Naive thymus-derived CD4-positive, alpha-beta T cell (primary cell): Measurements from ENCODE around the gene RTP2. TPM values are rescaled to one million over a fixed set of nuclear protein-coding genes. Genes with fewer than 3 reads are reported as not detected.

Source experiments
- ATAC-seq: fragments of 150-1000 bp; cut with Tn5 transposase; 2 replicates; pipeline ENCODE4 v1.10.0; 2021; ENCODE audit warnings: mild to moderate bottlenecking, moderate library complexity
- CTCF ChIA-PET: fragments of 350-600 bp; sonication (Branson Sonifier 250); formaldehyde crosslinking; loops from one replicate; lab custom pipeline; 2021; ENCODE audit warnings: antibody characterized with exemption; lab: Charles Lee
- POLR2A ChIA-PET: fragments of 350-600 bp; sonication (Branson Sonifier 250); formaldehyde crosslinking; loops from one replicate; lab custom pipeline; 2021; ENCODE audit warnings: antibody characterized with exemption, inconsistent platforms; lab: Charles Lee
- DNase-seq, 9 donors: peaks; one replicate each; pipeline versions ENCODE4 v3.0.0 to v3.0.0-alpha.2; 2020 to 2022; ENCODE audit warnings: mixed read lengths in 1 of 9
- H3K27ac ChIP-seq: one replicate; pipeline ENCODE4 v1.7.0; 2013; ENCODE audit warnings: mild to moderate bottlenecking, low read depth, low read length, moderate library complexity
- H3K27me3 ChIP-seq, 2 donors: one replicate each; pipeline ENCODE4 v1.7.0; 2013; ENCODE audit warnings: low read length in 2 of 2, mild to moderate bottlenecking in 2 of 2, moderate library complexity in 2 of 2; ENCODE audit not compliant: control insufficient read depth in 2 of 2, insufficient read depth in 2 of 2
- H3K36me3 ChIP-seq, 3 experiments: 1 replicate in 2 of 3; 2 replicates in 1 of 3; pipeline ENCODE4 v1.7.0; 2013; ENCODE audit warnings: low read length in 3 of 3, mild to moderate bottlenecking in 3 of 3, moderate library complexity in 1 of 3; ENCODE audit not compliant: insufficient read depth in 3 of 3, control insufficient read depth in 2 of 3
- H3K4me1 ChIP-seq, 2 donors: one replicate each; pipeline ENCODE4 v1.7.0; 2013; ENCODE audit warnings: low read length in 2 of 2, mild to moderate bottlenecking in 2 of 2, moderate library complexity in 1 of 2; ENCODE audit not compliant: control insufficient read depth in 2 of 2, insufficient read depth in 2 of 2
- H3K4me3 ChIP-seq: 2 replicates; pipeline ENCODE4 v1.7.0; 2013; ENCODE audit warnings: mild to moderate bottlenecking, low read length
- H3K9me3 ChIP-seq, 3 experiments: 1 replicate in 2 of 3; 2 replicates in 1 of 3; pipeline ENCODE4 v1.7.0; 2013; ENCODE audit warnings: low read length in 3 of 3; ENCODE audit not compliant: control insufficient read depth in 2 of 3
- H3K27ac Mint-ChIP-seq, 9 donors: one replicate each; pipeline ENCODE4 v1.8.0; 2020 to 2022; ENCODE audit warnings: mixed read lengths in 9 of 9, mild to moderate bottlenecking in 8 of 9, moderate library complexity in 5 of 9, inconsistent platforms in 2 of 9
- H3K27me3 Mint-ChIP-seq, 5 donors: one replicate each; pipeline ENCODE4 v1.8.0; 2021 to 2022; ENCODE audit warnings: mixed read lengths in 5 of 5, mild to moderate bottlenecking in 1 of 5
- H3K36me3 Mint-ChIP-seq, 5 donors: one replicate each; pipeline ENCODE4 v1.8.0; 2020 to 2022; ENCODE audit warnings: mixed read lengths in 5 of 5, mild to moderate bottlenecking in 3 of 5, inconsistent platforms in 1 of 5
- H3K4me1 Mint-ChIP-seq, 7 donors: one replicate each; pipeline ENCODE4 v1.8.0; 2020 to 2022; ENCODE audit warnings: mixed read lengths in 7 of 7, mild to moderate bottlenecking in 3 of 7, inconsistent platforms in 1 of 7
- H3K4me3 Mint-ChIP-seq, 10 donors: one replicate each; pipeline ENCODE4 v1.8.0; 2020 to 2022; ENCODE audit warnings: mild to moderate bottlenecking in 10 of 10, mixed read lengths in 10 of 10, moderate library complexity in 6 of 10, inconsistent platforms in 2 of 10
- H3K9me3 Mint-ChIP-seq, 11 donors: one replicate each; pipeline ENCODE4 v1.8.0; 2020 to 2022; ENCODE audit warnings: mixed read lengths in 11 of 11, mild to moderate bottlenecking in 4 of 11, inconsistent platforms in 1 of 11, moderate library complexity in 1 of 11
- intact Hi-C, 2 donors: fragments of 100-400 bp; cut with micrococcal nuclease; formaldehyde crosslinking; loops; one replicate each; pipeline ENCODE4 v1.15.1; 2023
- polyA plus RNA-seq, 2 donors: library from polyadenylated mRNA; unstranded; fragments of 300-500 nt; fragmentation: Illumina TruSeq; gene quantifications; one replicate each; pipeline ENCODE4 v1.2.3, GENCODE V29; 2021
- total RNA-seq, 6 experiments: library from RNA in 5 of 6; stranded (reverse) in 5 of 6; gene quantifications; 1 replicate in 5 of 6; 2 replicates in 1 of 6; pipeline ENCODE4 v1.2.3 and lab custom pipeline; 2021 to 2026

Gene RTP2
- total and polyA plus RNA-seq, 7 experiments from 2014 or later = not detected

DNA sequence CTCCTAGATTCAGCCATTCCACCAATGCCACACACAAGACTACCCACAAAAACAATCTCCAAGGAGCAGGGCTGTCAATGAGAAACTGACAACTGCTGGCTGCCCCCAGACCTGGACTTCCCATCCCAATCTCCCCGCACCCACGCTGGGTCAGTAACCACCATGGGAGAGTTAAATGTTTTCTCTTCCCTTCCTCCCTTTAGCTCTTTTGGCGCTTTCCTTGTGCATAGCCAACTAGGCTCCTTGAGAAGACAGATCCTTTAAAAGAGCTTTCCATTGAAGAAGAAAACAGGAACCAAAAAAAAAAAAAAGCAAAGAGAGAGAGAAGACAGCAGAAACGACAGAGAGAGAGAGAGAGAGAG is 34.6 kb upstream of the RTP2 start:
- no peaks in the 10 kb centered on the region for H3K9me3 ChIP-seq
- DNase-seq (no peak), ATAC-seq (no peak)
- peaks cover 0 to 1% (median 0%) of the 10 kb centered on the region in 3 experiments for H3K36me3 ChIP-seq
- ChIA-PET POLR2A (interaction anchor here (0.6 kb wide), 1 partner anchor 1411 kb away, joined by 3 read pairs; no protein-coding TSS in a partner anchor), CTCF (interaction anchor here (0.5 to 8.2 kb wide), 5 partner anchors 9 to 1404 kb away, joined by 3 to 322 read pairs (median 13); no protein-coding TSS in a partner anchor)
- no peak overlapping the region for H3K27ac ChIP-seq
- H3K27me3 ChIP-seq = no peaks in the 10 kb centered on the region
- H3K9me3 Mint-ChIP-seq = no peaks in the 10 kb centered on the region
- peaks cover 7 to 16% of the 10 kb centered on the region in 2 donors for H3K4me1 ChIP-seq
- H3K4me1 Mint-ChIP-seq = peaks cover 20 to 52% (median 32%) of the 10 kb centered on the region in 7 donors
- H3K4me3 Mint-ChIP-seq = peak overlapping the region; percentile 86 to 100 (median 98)
- intact Hi-C loops = loop anchor here in 1 of 2 donors (5.0 kb wide), 1 partner anchor 1585 kb away; no protein-coding TSS in a partner anchor
- peaks cover 0 to 13% (median 0%) of the 10 kb centered on the region in 5 donors for H3K36me3 Mint-ChIP-seq
- peaks cover 0 to 3% (median 0%) of the 10 kb centered on the region in 5 donors for H3K27me3 Mint-ChIP-seq
- peak overlapping the region; percentile 79 for H3K4me3 ChIP-seq
- peak overlapping the region; percentile 35 to 100 (median 81) for H3K27ac Mint-ChIP-seq

- Mint-ChIP-seq H3K9me3 (no peaks in the 10 kb centered on the region), H3K36me3 (peaks cover 0 to 17% (median 4%) of the 10 kb centered on the region in 5 donors), H3K27me3 (peaks cover 0 to 3% (median 0%) of the 10 kb centered on the region in 5 donors), H3K4me3 (peak overlapping the region in 7 of 10 donors; percentile 5 to 100 (median 97)), H3K4me1 (peaks cover 18 to 47% (median 27%) of the 10 kb centered on the region in 7 donors), H3K27ac (peak overlapping the region in 3 of 9 donors; percentile 55 to 100 (median 77))
- Histone ChIP-seq H3K4me3 (no peak overlapping the region), H3K27ac (no peak overlapping the region), H3K4me1 (peaks cover 7 to 12% of the 10 kb centered on the region in 2 donors), H3K36me3 (peaks cover 0 to 7% (median 0%) of the 10 kb centered on the region in 3 experiments), H3K27me3 (no peaks in the 10 kb centered on the region), H3K9me3 (no peaks in the 10 kb centered on the region)
- DNase-seq (no peak), ATAC-seq (no peak)
- ChIA-PET POLR2A (interaction anchor here (0.6 to 1.2 kb wide), 2 partner anchors 9 to 1412 kb away, joined by 3 to 5 read pairs; partner anchors contain the start of gene BCL6), CTCF (interaction anchor here (5.9 to 8.2 kb wide), 2 partner anchors 1219 to 1405 kb away, joined by 163 to 322 read pairs; no protein-coding TSS in a partner anchor)
- intact Hi-C loops = loop anchor here in 1 of 2 donors (5.0 kb wide), 1 partner anchor 1586 kb away; no protein-coding TSS in a partner anchor
Observed at GRCh38 chr3:187736418-187736871, 34.1 kb upstream of the RTP2 start.

DNA sequence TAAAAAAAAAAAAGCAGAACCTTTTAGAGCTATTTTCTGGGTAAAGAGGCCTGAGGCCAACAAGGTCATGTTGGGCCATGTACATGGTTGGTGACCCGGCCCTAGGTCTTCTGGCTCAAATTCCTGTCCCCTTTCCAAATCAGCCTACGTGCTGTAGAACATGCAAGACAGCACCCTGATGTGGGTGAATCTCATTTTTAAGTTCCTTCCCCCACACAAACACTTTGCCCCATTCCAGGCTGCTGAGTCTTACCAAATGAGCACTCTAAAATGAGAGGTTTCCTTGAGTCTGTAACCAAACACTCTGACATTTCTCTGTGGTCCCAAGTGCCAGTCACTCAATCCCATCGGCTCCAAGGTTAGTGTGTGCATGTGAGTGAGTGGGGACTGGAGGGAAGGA is 33.5 kb upstream of the RTP2 start:
- peak overlapping the region in 2 of 9 donors; percentile 55 to 72 for H3K27ac Mint-ChIP-seq
- peak overlapping the region in 1 of 10 donors; percentile 26 for H3K4me3 Mint-ChIP-seq
- no peaks in the 10 kb centered on the region for H3K9me3 Mint-ChIP-seq
- Histone ChIP-seq H3K36me3 (peaks cover 0 to 13% (median 0%) of the 10 kb centered on the region in 3 experiments), H3K27ac (no peak overlapping the region), H3K9me3 (no peaks in the 10 kb centered on the region), H3K4me3 (no peak overlapping the region), H3K27me3 (no peaks in the 10 kb centered on the region), H3K4me1 (peaks cover 7 to 12% of the 10 kb centered on the region in 2 donors)
- H3K36me3 Mint-ChIP-seq = peaks cover 0 to 19% (median 10%) of the 10 kb centered on the region in 5 donors
- CTCF ChIA-PET = interaction anchor here (1.8 to 8.2 kb wide), 3 partner anchors 1219 to 1405 kb away, joined by 5 to 322 read pairs (median 163); no protein-coding TSS in a partner anchor
- intact Hi-C loops = loop anchor here in 1 of 2 donors (5.0 kb wide), 1 partner anchor 1586 kb away; no protein-coding TSS in a partner anchor
- POLR2A ChIA-PET = interaction anchor here (1.2 kb wide), 1 partner anchor 9 kb away, joined by 5 read pairs; the partner anchor contains the start of gene BCL6
- H3K4me1 Mint-ChIP-seq = peaks cover 16 to 43% (median 21%) of the 10 kb centered on the region in 7 donors
- ATAC-seq = no peak
- no peak for DNase-seq
- peaks cover 0 to 3% (median 0%) of the 10 kb centered on the region in 5 donors for H3K27me3 Mint-ChIP-seq

DNA sequence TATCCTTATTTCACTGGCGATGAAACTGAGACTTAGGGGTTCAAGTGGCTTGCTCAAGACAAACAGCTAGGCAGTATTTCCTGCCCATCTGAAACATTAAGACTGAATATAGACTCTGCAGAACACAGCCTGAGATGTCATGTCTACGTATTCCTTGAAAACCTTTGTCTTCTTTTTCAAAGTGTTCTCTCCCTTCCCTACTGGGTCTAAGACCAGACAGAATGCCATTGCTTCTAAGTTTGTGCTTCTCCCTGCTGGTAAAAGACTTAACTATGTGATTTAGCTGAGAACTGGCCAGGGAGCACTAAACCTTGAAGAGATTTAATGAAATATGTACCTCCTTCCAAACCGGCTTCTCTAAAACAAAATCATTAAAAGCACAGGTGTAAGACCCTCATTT is 33.0 kb upstream of the RTP2 start:
- H3K4me1 ChIP-seq = peaks cover 4 to 8% of the 10 kb centered on the region in 2 donors
- ChIA-PET CTCF (interaction anchor here (1.8 to 8.2 kb wide), 2 partner anchors 1220 to 1306 kb away, joined by 5 to 322 read pairs; no protein-coding TSS in a partner anchor), POLR2A (interaction anchor here (1.2 kb wide), 1 partner anchor 10 kb away, joined by 5 read pairs; the partner anchor contains the start of gene BCL6)
- H3K27me3 Mint-ChIP-seq = peaks cover 0 to 3% (median 0%) of the 10 kb centered on the region in 5 donors
- intact Hi-C loops = loop anchor here in 1 of 2 donors (5.0 kb wide), 1 partner anchor 1587 kb away; no protein-coding TSS in a partner anchor
- no peaks in the 10 kb centered on the region for H3K9me3 ChIP-seq
- H3K27ac ChIP-seq = no peak overlapping the region
- no peak overlapping the region for H3K4me3 ChIP-seq
- peaks cover 0 to 21% (median 11%) of the 10 kb centered on the region in 5 donors for H3K36me3 Mint-ChIP-seq
- peak overlapping the region in 1 of 10 donors; percentile 26 for H3K4me3 Mint-ChIP-seq
- no peaks in the 10 kb centered on the region for H3K9me3 Mint-ChIP-seq
- H3K27ac Mint-ChIP-seq = peak overlapping the region in 1 of 9 donors; percentile 72
- H3K27me3 ChIP-seq = no peaks in the 10 kb centered on the region
- peaks cover 0 to 17% (median 0%) of the 10 kb centered on the region in 3 experiments for H3K36me3 ChIP-seq
- ATAC-seq (no peak), DNase-seq (no peak)
- peaks cover 13 to 38% (median 16%) of the 10 kb centered on the region in 7 donors for H3K4me1 Mint-ChIP-seq

DNA sequence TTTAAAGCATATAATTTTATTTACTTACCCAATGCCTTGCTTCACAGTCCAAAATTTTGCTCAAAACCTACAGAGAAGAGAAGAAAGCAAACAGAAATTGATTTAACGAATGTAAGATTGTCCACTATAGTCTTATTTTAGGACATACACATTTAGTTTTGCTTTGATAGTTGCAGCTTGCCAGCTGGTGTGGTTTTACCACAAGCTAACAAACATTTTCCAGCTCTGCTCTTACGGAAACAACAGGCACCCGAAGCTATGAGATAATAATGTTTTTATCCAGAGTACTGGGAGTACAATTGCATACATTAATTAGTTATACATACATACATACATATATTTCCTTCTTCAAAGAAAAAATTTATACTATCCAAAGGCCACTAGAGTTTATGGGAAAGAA is 32.5 kb upstream of the RTP2 start:
- no peak for DNase-seq
- ChIA-PET POLR2A (no interaction called here), CTCF (interaction anchor here (1.8 to 8.2 kb wide), 2 partner anchors 1220 to 1307 kb away, joined by 5 to 322 read pairs; no protein-coding TSS in a partner anchor)
- intact Hi-C loops = loop anchor here in 1 of 2 donors (5.0 kb wide), 1 partner anchor 1587 kb away; no protein-coding TSS in a partner anchor
- Histone ChIP-seq H3K27me3 (no peaks in the 10 kb centered on the region), H3K27ac (no peak overlapping the region), H3K4me1 (peaks cover 0 to 4% of the 10 kb centered on the region in 2 donors), H3K36me3 (peaks cover 0 to 23% (median 0%) of the 10 kb centered on the region in 3 experiments), H3K9me3 (no peaks in the 10 kb centered on the region), H3K4me3 (no peak overlapping the region)
- Mint-ChIP-seq H3K27ac (no peak overlapping the region), H3K4me3 (no peak overlapping the region), H3K9me3 (no peaks in the 10 kb centered on the region), H3K27me3 (peaks cover 0 to 3% (median 0%) of the 10 kb centered on the region in 5 donors), H3K4me1 (peaks cover 8 to 33% (median 16%) of the 10 kb centered on the region in 7 donors), H3K36me3 (peaks cover 0 to 26% (median 15%) of the 10 kb centered on the region in 5 donors)
- no peak for ATAC-seq

DNA sequence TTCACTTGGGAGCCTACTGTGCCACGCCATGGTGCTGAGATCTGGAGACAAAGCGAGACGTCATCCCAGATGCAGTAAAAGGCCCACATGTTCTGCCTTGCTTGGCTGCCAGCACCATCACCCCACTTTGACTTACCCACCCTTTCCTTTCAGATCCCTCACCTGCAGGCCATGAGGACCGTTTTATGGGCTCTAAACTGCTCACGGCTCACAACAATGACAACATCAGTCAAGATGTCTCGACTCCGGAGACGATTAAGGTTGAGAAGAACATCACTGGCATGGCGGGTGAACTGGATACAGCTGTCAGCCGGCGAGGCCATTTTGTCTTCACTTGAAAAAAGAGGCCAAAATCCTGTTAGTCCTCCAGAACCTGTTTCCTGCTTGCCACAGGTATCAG is 31.0 kb upstream of the RTP2 start:
- H3K9me3 ChIP-seq = no peaks in the 10 kb centered on the region
- H3K27me3 ChIP-seq = no peaks in the 10 kb centered on the region
- no peak overlapping the region for H3K27ac Mint-ChIP-seq
- H3K4me3 Mint-ChIP-seq = no peak overlapping the region
- H3K4me1 Mint-ChIP-seq = peaks cover 5 to 22% (median 8%) of the 10 kb centered on the region in 7 donors
- peaks cover 0 to 4% of the 10 kb centered on the region in 2 donors for H3K4me1 ChIP-seq
- H3K36me3 ChIP-seq = peaks cover 0 to 38% (median 0%) of the 10 kb centered on the region in 3 experiments
- CTCF ChIA-PET = interaction anchor here (8.2 kb wide), 1 partner anchor 1222 kb away, joined by 322 read pairs; no protein-coding TSS in a partner anchor
- H3K9me3 Mint-ChIP-seq = no peaks in the 10 kb centered on the region
- DNase-seq (no peak), ATAC-seq (no peak)
- peaks cover 4 to 35% (median 21%) of the 10 kb centered on the region in 5 donors for H3K36me3 Mint-ChIP-seq
- H3K4me3 ChIP-seq = no peak overlapping the region
- intact Hi-C loops = no loop called here
- H3K27ac ChIP-seq = no peak overlapping the region
- POLR2A ChIA-PET = no interaction called here
- H3K27me3 Mint-ChIP-seq = peaks cover 0 to 3% (median 0%) of the 10 kb centered on the region in 5 donors
